Stimulated activated CD4-positive, alpha-beta T cell treated with anti-CD3 and anti-CD28 coated beads, Interleukin-1b, Interleukin-23, amount 100 ng/mL, for 1 hour (primary cell): ENCODE measurements around the gene PSMG4.

Source experiments
- DNase-seq, 2 donors: peaks; one replicate each; pipeline ENCODE4 v3.0.0-alpha.2; 2020; ENCODE audit warnings: low read depth in 2 of 2

Gene PSMG4

DNA sequence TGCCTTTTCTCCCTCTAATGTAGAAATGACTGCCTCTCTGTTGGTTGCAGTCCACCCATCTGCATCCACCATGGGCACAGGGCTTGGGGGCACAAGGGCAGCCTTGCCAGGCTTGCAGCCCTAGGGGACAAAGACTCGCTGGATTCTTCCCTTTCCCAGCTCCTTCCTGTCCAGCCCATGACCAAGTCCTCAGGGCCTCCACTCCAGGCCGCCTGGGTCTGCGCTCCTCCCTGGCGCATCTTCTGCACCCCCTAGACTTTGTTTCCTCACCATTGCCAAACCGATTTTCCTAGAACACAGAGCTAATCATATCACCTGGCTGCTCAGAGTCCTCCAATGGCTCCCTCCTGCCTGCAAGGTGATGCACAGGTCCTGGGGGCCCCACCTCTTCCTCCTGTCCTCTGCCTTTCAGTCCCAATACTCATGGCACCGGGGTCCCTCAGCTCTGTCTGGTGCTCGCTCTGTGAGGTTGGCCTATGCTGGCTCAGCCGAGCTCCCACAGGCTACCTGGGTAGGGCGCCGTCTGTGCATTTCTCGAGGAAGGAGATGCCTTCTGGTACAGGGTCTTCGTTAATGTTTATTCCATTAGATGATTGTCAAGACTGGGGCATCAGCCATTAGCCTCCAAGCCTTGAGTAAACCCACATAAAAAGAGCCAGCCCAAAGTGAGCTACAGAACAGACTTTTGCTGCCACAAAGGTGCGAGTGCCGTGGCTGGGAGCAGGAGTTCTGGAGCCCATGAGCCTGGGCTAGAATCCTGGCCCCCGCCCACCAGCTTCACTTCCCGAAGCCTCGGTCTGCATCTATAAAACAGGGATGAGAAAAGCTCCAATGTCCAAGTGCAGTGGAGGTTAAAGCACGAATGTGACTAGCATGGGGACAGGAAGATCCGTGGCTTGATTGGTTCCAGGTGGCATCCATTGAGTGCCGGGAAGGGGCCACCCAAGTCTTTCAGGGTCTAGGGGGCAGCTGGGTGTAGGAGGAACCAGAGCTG is 17.7 kb downstream of the PSMG4 start:
- no peak for DNase-seq

GRCh38 chr6:3277251-3277650 is 18.5 kb downstream of the PSMG4 start:
- DNase-seq = no peak

DNA sequence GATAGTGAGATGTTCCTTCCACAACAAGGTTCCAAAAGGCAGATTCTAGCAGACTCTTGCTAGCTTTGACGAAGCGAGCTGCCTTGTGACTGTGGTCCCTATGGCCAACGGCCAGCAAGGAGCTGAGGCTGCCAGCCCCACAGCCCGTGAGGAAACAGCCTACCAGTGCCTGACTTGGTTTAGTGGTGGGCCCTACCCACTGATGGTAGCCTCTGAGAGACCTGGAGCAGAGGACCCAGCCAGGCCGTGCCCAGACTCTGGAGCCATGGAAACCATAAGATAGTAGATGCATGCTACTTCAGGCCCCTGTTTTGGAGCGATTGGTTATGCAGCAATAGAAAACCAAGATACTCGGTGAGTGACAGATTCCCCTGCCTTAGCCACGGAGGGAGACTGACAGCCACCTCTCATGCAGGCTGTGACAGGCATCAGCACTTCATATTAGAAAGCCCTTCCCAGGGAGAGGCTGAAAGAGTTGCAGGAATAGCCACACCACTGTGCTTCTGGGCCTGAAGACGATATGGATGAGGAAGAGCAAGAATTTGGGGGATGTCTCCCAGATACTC is 19.2 kb downstream of the PSMG4 start:
- no peak for DNase-seq

GRCh38 chr6:3278691-3279090 is 19.9 kb downstream of the PSMG4 start:
- no peak for DNase-seq

DNA sequence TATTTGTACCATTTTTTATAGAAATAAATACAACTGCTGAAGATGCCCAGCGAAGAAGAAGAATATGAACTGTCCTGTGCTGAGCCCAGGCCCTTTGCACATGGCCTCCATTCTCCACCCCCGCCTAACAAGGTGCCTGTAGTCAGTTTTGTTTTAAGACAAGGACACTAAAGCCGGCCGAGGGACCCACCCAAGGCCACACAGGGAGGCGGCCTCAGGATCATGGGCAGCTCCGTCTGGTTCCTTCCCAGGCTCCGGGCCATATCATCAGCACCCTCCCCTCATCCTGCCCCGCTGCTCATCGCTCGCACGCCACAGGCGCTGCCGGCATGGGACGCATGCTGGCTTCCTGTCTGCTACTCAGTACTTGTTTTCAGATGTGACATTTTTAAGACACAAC is 21.3 kb downstream of the PSMG4 start:
- DNase-seq = no peak

DNA sequence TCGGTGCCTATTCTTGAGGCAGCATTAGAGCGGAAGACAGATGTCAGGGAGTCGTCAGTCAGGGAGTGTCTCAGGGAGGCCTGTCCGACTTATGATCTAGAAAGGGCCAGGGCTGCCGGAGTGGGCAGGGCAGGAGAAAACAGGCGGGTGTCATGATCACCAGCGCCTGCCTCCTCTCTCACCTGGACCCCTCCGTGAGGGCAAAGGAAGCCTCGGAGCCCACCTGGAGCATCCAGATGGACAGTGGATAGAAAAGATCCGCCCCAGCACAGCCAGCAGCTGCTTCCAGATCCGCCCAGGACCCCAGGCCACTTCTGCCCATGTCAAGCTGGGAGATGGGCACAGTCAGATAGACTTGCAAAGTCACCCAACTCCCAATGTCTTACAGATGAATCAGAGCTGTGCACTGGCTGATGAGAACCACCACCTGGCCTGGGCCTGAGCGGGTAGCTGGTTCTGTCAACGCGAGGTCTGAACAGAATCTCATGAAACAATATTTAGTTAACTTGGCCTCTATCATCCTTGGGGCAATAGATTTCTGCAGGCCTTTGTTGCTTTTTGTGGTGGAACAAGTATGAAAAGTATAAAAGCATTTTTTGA is 22.2 kb downstream of the PSMG4 start:
- no peak for DNase-seq

GRCh38 chr6:3281631-3282475 is 23.1 kb downstream of the PSMG4 start:
- DNase-seq = no peak

DNA sequence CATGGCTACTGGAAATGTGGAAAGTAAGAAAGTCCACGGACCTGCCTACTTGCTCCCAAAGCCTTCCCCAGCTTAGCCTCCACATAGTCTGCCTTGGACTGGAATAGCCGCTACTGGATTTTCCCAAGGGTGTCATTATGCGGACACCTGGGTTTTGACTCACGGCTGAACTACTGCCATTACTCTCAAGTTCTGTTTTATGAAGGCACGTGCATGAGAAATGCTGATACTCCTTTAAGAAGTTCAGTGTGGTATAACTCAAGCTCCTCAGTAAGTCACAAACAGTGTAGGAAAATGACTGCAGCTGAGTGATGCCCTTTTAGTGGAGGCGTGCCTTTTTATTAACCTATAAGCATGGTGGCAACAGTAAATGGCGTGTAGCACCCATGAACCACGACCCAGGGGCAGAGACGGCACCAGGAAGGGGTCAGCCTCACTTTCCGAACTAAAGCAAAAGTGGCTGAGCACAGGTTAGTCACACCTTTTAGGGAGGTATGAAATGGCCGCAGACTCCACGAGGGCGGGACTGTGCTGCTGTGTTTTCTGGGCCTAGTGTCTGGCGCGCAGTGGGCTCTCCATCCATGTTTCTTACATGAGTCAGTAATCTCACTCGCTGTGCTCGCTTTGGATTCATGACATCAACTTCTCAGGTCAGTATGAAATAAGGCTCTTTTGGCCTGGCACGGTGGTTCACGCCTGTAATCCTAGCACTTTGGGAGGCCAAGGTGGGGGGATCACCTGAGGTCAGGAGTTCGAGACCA is 23.9 kb downstream of the PSMG4 start:
- DNase-seq = no peak

DNA sequence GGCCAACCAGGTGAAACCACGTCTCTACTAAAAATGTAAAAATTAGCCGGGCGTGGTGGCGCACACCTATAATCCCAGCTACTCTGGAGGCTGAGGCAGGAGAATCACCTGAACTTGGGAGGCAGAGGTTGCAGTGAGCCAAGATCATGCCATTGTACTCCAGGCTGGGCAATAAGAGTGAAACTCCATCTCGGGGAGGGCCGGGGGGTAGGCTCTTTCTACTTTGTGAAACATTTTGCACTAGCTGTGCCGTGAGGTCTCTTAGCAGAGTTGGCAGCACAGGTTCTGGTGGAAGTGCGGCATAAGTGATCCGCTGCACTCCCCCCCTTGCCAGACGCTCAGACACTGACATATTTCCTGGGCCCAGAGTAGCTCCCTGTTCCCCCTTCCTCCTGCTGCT is 24.5 kb downstream of the PSMG4 start:
- DNase-seq = no peak

GRCh38 chr6:3283641-3284435 is 25.1 kb downstream of the PSMG4 start:
- no peak for DNase-seq

DNA sequence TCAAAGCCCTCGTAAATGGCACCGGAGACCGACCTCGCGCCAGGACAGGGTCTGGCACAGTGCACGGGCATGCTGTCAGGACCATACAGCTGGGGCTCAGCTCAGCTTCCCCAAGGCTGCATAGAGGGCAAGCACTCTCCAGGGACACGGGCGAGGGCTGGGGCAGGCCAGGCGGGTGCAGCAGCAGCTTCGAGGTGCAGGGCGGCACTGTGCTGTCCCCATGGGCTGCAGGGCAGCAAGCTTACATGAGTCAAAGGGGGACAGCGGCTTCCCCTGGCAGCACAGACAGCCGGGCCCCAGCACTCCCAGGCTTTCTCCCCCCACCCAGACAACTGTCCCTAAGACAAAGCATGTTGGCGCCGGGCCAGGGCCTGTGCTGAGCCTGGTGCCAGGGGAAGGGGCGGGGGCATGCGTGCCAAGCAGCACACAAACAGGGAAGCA is 25.7 kb downstream of the PSMG4 start:
- no peak for DNase-seq

DNA sequence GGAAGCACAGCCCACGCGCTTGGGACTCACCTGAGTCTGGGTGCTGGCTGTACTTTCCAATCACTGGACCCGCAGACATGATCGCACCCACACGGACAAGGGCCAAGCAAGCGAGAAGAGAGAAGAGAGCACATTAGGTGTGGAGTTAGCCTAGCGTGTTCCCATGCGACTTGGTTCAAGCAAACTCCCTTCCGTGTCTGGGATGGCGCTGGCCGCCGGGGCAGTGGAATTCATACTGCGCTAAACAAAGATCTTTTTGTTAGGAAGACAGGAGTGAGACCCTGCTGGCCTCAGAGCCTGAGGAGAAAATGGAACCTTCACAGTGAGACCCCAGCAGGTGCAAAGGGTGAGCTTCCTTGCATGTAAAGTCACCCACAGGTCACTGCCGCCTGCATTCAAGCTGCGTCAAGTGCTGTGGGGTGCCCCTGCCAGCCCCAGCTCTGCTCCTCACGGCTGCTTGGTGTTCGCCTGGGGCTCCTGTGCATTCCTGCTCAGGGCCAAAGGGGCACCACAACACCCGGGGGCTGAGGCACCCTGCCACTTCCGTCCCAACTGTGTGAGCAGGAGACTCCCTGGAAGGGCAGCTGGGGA is 26.4 kb downstream of the PSMG4 start:
- no peak for DNase-seq

GRCh38 chr6:3285732-3286131 is 27.0 kb downstream of the PSMG4 start:
- DNase-seq = no peak

DNA sequence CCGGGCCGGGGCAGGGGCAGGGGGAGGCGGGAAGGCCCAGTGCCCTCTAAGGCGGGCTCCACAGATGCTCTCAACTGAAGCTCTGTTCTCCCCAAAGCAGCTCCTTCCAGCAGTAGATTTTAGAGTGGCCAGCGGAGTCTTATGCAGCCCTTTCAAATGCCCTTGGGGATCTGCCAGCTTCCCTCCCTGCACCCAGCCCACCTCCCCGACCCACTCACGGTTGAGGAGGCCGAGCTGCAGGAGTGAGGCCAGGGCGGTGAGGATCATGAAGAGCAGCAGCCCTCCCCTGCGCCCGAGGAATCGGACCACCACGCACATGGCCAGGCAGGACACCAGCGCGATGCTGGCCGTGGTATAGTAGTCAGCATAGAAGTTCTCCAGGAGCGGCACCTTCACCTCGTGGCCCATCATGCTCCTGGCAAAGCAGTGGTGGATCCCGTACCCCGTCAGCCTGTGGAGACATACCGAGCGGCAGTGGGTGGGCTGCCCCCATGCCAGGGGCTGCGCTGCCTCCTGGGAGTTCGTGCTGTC is 28.0 kb downstream of the PSMG4 start:
- DNase-seq = no peak

GRCh38 chr6:3287308-3287707 is 28.6 kb downstream of the PSMG4 start:
- DNase-seq = no peak

- DNase-seq = no peak
These were observed 29.4 kb downstream of the PSMG4 start for GRCh38 chr6:3287976-3288707.

DNA sequence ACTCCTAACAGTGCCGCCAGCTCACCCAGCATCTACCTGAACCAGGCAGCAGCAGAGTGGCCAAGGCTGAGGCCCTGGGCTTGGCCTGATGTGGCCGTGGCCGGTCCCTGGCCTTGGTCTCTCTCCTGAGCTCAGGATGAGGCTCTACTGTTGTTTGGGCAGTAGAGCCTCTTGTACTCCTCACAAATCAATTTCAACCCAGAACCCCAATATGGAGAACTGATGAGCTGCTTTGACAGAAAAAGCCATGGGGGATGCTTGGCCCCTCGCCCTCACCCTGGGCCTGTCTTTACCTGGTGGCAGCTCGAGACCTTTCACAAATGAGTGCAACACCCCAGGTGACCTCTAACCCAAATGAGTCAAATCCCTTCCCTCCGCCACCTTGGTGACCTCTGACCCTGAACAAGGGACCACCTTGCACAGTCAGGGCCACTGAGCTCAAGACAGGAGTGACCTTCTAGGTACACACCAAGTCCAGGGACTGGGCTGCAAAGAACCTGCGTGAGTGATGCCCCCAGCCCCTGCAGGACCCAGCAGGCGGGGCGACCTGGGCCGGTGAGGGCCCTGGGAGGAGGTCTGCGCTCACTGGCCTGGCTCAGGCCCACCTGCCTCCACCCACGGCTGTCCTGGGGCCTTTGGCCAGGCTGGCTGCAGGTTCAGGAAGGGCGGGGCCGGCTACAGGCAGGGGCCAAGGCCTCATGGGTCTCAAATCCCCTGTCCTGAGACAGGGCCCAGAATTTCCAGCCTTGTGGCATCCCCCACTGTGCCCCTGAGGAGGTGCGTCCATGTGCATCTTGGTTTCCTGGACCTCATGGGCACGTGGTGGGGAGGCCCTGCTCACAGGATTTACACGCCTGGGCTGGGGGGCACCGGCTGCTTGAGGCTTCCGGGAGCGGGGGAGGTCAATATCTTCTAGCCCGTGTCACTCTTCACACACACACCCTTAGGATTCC is 30.2 kb downstream of the PSMG4 start:
- no peak for DNase-seq

- DNase-seq = no peak
These were observed 30.9 kb downstream of the PSMG4 start for GRCh38 chr6:3289664-3290055.
